ENCODE data around the gene SLC39A7. TPM values are rescaled to one million over a fixed set of nuclear protein-coding genes. Genes with fewer than 3 reads are reported as not detected.

Gene SLC39A7
- total RNA-seq, 1 experiment from 2014 or later = 130 TPM

DNA sequence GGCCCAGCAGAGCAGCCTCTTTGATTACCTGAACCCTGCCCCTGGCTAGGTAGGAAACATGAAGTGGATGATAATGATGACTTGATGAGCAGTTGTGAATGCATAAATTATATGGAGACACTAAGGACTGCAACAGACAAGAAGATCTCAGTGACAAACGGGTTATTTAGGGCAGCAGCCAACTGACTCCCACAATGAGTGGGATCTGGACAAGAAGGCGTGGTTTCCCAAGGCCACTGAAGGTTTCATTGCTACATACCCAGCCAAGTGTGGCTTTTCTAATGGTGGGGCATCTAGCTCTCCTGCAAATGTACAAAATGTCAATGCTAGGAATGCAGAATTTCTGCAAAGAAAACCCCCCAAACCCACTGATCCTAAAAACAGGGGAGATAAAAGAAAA is 37.1 kb downstream of the SLC39A7 start (continued):
- TF ChIP-seq REST (IDR thresholded peaks at IDR 0.05; ENCODE audit: low read depth) (no peak), JUND (IDR thresholded peaks at IDR 0.05) (no peak), POLR2A (IDR thresholded peaks at IDR 0.05; ENCODE audit: borderline replicate concordance, extremely low read depth, insufficient read depth, insufficient read length) (no peak), EGR1 (IDR thresholded peaks at IDR 0.05; ENCODE audit: low read depth) (no peak), SP1 (IDR thresholded peaks at IDR 0.05; ENCODE audit: low read depth) (no peak)

DNA sequence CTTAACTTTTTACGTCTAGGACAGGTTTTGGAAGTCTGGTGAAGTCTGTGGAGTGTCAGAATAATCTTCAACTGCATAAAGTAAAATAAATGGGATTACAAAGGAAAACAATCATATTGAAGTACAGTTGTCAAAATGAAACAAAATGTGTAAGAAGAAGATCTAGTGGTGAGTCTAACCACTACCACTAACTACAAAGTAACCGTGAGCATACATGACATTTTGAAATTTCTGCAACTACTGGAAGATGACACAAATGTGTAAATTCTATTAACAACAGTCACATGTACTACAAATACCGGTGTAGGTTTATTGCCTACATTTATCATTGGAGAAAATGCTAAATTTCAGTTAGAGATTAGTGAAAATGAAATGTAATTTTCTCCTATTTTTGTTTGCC is 41.3 kb downstream of the SLC39A7 start:
- ChIA-PET CTCF (interaction anchor here (1.2 kb wide), 1 partner anchor 8 kb away, joined by 3 read pairs; no protein-coding TSS in a partner anchor), POLR2A (no interaction called here), RAD21 (ENCODE audit: low non-redundant PET in 1 of 2, low total read pairs in 2 of 2, uncharacterized antibody in 2 of 2, unreplicated experiment in 2 of 2) (no interaction called here)
- intact Hi-C loops (cut with micrococcal nuclease) = no loop called here
- Histone ChIP-seq H4K20me1 (ENCODE audit: insufficient read depth) (no peaks in the 10 kb centered on the region), H3K9me2 (ENCODE audit: insufficient read depth) (no peaks in the 10 kb centered on the region), H3K27ac (ENCODE audit: low read depth, low read length) (no peak overlapping the region), H3K4me3 (replicated peaks in 1 of 2; ENCODE audit: low read depth in 1 of 2, low read length in 2 of 2) (no peak overlapping the region), H3K4me1 (ENCODE audit: control insufficient read depth in 1 of 2, insufficient read depth in 2 of 2, low read length in 2 of 2) (peaks cover 2 to 4% of the 10 kb centered on the region in 2 experiments; a peak in 2 of 4 replicates), H3K4me2 (ENCODE audit: low read length) (no peak overlapping the region), H3K9me3 (ENCODE audit: control insufficient read depth in 1 of 2, insufficient read depth in 1 of 2, low read depth in 1 of 2, low read length in 2 of 2) (no peaks in the 10 kb centered on the region), H2AFZ (ENCODE audit: low read depth, low read length, poor library complexity, severe bottlenecking) (no peak overlapping the region), H3K27me3 (ENCODE audit: insufficient read depth, low read length) (no peaks in the 10 kb centered on the region), H3K9ac (ENCODE audit: low read length) (no peak overlapping the region), H3K79me2 (ENCODE audit: insufficient read depth, low read length) (no peaks in the 10 kb centered on the region), H3K36me3 (ENCODE audit: control insufficient read depth in 1 of 2, insufficient read depth in 2 of 2, low read length in 2 of 2) (no peaks in the 10 kb centered on the region)
- no peak for ATAC-seq
- no peak for DNase-seq (ENCODE audit: low read depth, low spot score)
- BruUV-seq (replicated peaks) = no TSS peak
- TF ChIP-seq CEBPB (IDR thresholded peaks at IDR 0.05; ENCODE audit: low read depth) (no peak), RAD21 (IDR thresholded peaks at IDR 0.05; ENCODE audit: low read depth) (no peak), POLR2AphosphoS5 (IDR thresholded peaks at IDR 0.05; ENCODE audit: low read depth, low read length) (no peak), SRF (IDR thresholded peaks at IDR 0.05; ENCODE audit: low read depth) (no peak), POLR2A (IDR thresholded peaks at IDR 0.05; ENCODE audit: borderline replicate concordance, extremely low read depth, insufficient read depth, insufficient read length) (no peak), ZFX (IDR thresholded peaks at IDR 0.05) (no peak), FOSL1 (IDR thresholded peaks at IDR 0.05; ENCODE audit: low read depth) (no peak), ATF3 (IDR thresholded peaks at IDR 0.05) (no peak), TCF7L2 (IDR thresholded peaks at IDR 0.05; ENCODE audit: borderline replicate concordance, extremely low read depth, insufficient read depth, insufficient read length) (no peak), MAX (IDR thresholded peaks at IDR 0.05) (no peak), EZH2 (IDR thresholded peaks at IDR 0.05) (no peak), CTCF (IDR thresholded peaks at IDR 0.05 in 2 of 3, conservative IDR thresholded peaks at IDR 0.05 in 1 of 3; ENCODE audit: borderline replicate concordance in 1 of 3, insufficient read depth in 1 of 3, low read depth in 2 of 3, low read length in 2 of 3) (no peak), YY1 (IDR thresholded peaks at IDR 0.05; ENCODE audit: extremely low read depth, insufficient replicate concordance, low read depth, low read length) (no peak)
